ENCODE measurements around the gene SIMC1. TPM values are rescaled to one million over a fixed set of nuclear protein-coding genes. Genes with fewer than 3 reads are reported as not detected.
A peak's percentile ranks its signal among the peaks of the same experiment; 100 is the strongest.

SIMC1 gene
- total and polyA plus RNA-seq, 7 donors, result 6.8 to 26.0 (median 8.2) TPM

DNA sequence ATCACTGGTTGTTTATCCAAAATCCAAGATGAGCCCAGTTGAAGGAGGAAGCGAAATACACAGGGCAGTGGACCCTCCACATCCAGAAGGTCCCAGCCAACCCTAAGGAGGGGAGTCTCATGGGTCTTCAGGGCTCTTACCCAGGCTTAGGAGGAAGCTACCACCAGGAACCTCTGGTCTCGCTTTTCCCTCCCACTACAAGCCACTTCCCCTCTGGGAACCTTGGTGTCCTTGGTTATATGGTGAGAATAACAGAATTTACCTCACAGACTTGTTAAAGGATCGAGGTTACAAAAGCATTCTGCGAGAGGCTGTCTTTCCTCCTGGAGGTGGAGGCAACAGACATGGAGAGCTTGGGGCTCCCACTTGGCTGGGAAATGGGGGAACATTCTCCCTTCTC is 153.8 kb downstream of the SIMC1 start:
- no peak for TF ChIP-seq EP300 (IDR thresholded peaks at IDR 0.05)
- TF ChIP-seq, protein P1, sequence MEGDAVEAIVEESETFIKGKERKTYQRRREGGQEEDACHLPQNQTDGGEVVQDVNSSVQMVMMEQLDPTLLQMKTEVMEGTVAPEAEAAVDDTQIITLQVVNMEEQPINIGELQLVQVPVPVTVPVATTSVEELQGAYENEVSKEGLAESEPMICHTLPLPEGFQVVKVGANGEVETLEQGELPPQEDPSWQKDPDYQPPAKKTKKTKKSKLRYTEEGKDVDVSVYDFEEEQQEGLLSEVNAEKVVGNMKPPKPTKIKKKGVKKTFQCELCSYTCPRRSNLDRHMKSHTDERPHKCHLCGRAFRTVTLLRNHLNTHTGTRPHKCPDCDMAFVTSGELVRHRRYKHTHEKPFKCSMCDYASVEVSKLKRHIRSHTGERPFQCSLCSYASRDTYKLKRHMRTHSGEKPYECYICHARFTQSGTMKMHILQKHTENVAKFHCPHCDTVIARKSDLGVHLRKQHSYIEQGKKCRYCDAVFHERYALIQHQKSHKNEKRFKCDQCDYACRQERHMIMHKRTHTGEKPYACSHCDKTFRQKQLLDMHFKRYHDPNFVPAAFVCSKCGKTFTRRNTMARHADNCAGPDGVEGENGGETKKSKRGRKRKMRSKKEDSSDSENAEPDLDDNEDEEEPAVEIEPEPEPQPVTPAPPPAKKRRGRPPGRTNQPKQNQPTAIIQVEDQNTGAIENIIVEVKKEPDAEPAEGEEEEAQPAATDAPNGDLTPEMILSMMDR (IDR thresholded peaks at IDR 0.05), result no peak
- TF ChIP-seq POLR2A (IDR thresholded peaks at IDR 0.05), result no peak
- TF ChIP-seq POLR2AphosphoS5 (IDR thresholded peaks at IDR 0.05), result no peak
- DNase-seq, result no peak
- intact Hi-C loops (cut with DNase I), result no loop called here
- no peak overlapping the region for H3K4me3 ChIP-seq
- 87 to 92% methylated on average over 4 of the region's 4 CpGs for WGBS, 2 donors
- no peaks in the 10 kb centered on the region for H3K9me3 ChIP-seq
- H3K36me3 ChIP-seq, result peaks cover 5 to 53% (median 27%) of the 10 kb centered on the region in 4 donors
- no peaks in the 10 kb centered on the region for H3K27me3 ChIP-seq
- peaks cover 0 to 30% (median 23%) of the 10 kb centered on the region in 4 donors for H3K4me1 ChIP-seq
- no peak overlapping the region for H3K27ac ChIP-seq

DNA sequence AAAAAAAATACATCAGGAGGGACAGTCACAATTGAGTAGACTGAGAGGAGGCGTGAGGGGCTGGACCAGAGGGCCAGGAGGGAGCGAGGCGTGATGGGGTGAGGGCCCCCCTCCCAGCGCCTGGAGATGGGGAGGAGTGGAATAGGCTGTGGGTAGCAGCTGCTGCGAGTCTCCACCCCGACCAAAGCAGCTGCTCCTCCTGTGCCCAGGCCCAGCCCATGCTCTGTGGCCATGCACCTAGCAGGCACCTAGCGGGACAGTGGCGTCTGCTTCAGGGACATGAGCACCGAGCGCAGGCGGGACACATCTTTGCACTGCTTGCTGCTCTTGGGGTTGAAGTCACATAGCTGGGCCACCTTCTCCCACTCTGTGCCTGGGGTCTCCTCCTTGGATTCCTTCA is 154.3 kb downstream of the SIMC1 start:
- intact Hi-C loops (cut with DNase I), result no loop called here
- TF ChIP-seq, protein P1 (IDR thresholded peaks at IDR 0.05), result no peak
- TF ChIP-seq POLR2AphosphoS5 (IDR thresholded peaks at IDR 0.05), result no peak
- TF ChIP-seq EP300 (IDR thresholded peaks at IDR 0.05), result no peak
- no peak for TF ChIP-seq POLR2A (IDR thresholded peaks at IDR 0.05)
- peaks cover 5 to 59% (median 27%) of the 10 kb centered on the region in 4 donors for H3K36me3 ChIP-seq
- 86 to 90% methylated on average over 11 of the region's 11 CpGs for WGBS, 2 donors
- H3K27me3 ChIP-seq, result no peaks in the 10 kb centered on the region
- H3K27ac ChIP-seq, result no peak overlapping the region
- no peak overlapping the region for H3K4me3 ChIP-seq
- H3K4me1 ChIP-seq, result peaks cover 0 to 24% (median 18%) of the 10 kb centered on the region in 4 donors
- no peak for DNase-seq
- H3K9me3 ChIP-seq, result no peaks in the 10 kb centered on the region

DNA sequence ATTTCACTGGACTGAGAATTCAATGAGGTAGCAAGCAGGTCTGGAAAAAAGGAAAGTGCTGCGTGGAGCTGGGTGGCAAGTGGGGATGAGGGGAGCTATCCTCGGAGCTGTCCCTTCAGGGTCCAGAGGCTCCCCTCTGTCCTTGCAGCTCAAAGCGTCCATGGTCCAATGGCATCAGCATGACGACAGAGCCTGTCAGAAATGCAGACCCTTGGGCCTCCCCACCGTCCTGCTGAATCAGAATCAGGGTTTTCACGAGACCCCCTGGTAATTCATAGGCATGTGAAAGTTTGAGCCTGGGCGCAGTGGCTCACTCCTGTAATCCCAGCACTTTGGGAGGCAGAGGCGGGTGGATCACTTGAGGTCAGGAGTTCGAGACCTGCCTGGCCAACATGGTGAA is 155.9 kb downstream of the SIMC1 start:
- TF ChIP-seq EP300 (IDR thresholded peaks at IDR 0.05) (no peak), POLR2AphosphoS5 (IDR thresholded peaks at IDR 0.05) (no peak), POLR2A (IDR thresholded peaks at IDR 0.05) (no peak)
- TF ChIP-seq, protein P1 (IDR thresholded peaks at IDR 0.05), result no peak
- Histone ChIP-seq H3K27ac (no peak overlapping the region), H3K36me3 (peaks cover 5 to 70% (median 28%) of the 10 kb centered on the region in 4 donors), H3K4me1 (peaks cover 0 to 19% (median 11%) of the 10 kb centered on the region in 4 donors), H3K9me3 (no peaks in the 10 kb centered on the region), H3K27me3 (no peaks in the 10 kb centered on the region), H3K4me3 (no peak overlapping the region)
- no peak for DNase-seq
- WGBS, 2 donors, result 95 to 96% methylated on average over 9 of the region's 9 CpGs
- intact Hi-C loops (cut with DNase I), result no loop called here

DNA sequence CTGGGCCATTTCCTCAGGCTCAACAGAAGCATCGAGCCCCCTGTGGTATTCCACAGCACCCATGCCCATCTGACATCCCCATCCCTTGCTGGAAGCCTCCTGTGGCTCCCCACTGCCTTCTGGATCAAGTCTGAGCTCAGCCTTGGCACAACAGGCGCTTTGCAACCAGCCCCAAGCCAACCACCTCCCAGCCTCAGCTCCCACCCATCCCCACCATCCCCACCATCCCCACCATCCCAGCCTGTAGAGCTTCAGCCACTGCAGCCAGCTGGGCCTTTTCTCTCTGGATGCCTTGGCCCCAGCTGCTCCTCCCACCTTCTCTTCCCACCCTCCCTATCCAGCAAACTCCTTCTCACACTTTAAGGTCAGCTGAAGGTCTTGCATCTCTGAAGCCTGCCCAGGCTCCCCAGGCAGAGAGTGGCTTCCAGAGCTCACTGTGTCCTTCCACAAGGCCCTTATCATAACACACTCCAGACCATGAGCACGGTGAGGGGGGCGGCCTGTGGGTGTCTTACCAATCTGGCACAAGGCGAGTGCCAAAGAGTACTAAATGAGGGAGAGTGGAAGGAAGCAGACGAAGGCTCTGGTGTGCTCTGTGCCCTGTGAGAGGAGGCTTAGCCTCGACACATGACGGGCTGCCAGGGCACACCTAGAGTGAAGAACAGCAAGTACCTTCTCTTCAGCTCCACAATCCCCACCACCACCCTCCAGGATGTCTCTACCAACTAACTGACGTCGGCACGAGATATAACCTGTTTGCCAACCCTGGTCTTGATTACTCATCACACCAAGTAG is 156.9 kb downstream of the SIMC1 start:
- WGBS, 2 donors, result 89 to 91% methylated on average over 11 of the region's 11 CpGs
- Histone ChIP-seq H3K4me3 (no peak overlapping the region), H3K4me1 (peaks cover 0 to 11% (median 3%) of the 10 kb centered on the region in 4 donors), H3K27me3 (no peaks in the 10 kb centered on the region), H3K36me3 (peaks cover 5 to 73% (median 28%) of the 10 kb centered on the region in 4 donors), H3K9me3 (no peaks in the 10 kb centered on the region), H3K27ac (peak overlapping the region in 3 of 4 donors; percentile 11 to 48 (median 14))
- intact Hi-C loops (cut with DNase I), result no loop called here
- TF ChIP-seq POLR2AphosphoS5 (IDR thresholded peaks at IDR 0.05) (no peak), POLR2A (IDR thresholded peaks at IDR 0.05) (no peak), EP300 (IDR thresholded peaks at IDR 0.05) (no peak)
- TF ChIP-seq, protein P1 (IDR thresholded peaks at IDR 0.05), result no peak
- no peak for DNase-seq

Small RNAs within 50 kb of the gene (small RNA-seq; reads per million reads assigned to genes)
- 0.58 to 1.8 (median 1.7) reads per million in 3 donors for gene MIR1271

Other genes with a start within 250 kb of the SIMC1 start
- 100 to 1,000 TPM in 3 of 4 donors, 10 to 100 TPM in 1; 88.8 to 117 (median 108) TPM for gene KIAA1191, start 123.3 kb downstream of the SIMC1 start, total RNA-seq
- gene KIAA1191, start 123.3 kb downstream of the SIMC1 start, polyA plus RNA-seq, result 100 to 1,000 TPM in 1 of 3 donors, 10 to 100 TPM in 2; 41.0 to 112 (median 62.5) TPM
- 10 to 100 TPM in 2 of 4 donors, 1 to 10 TPM in 2; 5.6 to 16.9 (median 10.5) TPM for gene ARL10, start 127.1 kb downstream of the SIMC1 start, total RNA-seq
- 1 to 10 TPM in 1 of 3 donors, under 1 TPM in 2; 0.23 to 1.8 (median 0.60) TPM for gene ARL10, start 127.1 kb downstream of the SIMC1 start, polyA plus RNA-seq
- 10 to 100 TPM in 1 of 4 donors, 1 to 10 TPM in 3; 4.4 to 17.8 (median 9.6) TPM for gene NOP16, start 150.2 kb downstream of the SIMC1 start, total RNA-seq
- gene NOP16, start 150.2 kb downstream of the SIMC1 start, polyA plus RNA-seq, result 10 to 100 TPM; 21.3 to 50.7 (median 22.2) TPM
- 100 to 1,000 TPM; 201 to 249 (median 235) TPM for gene HIGD2A, start 150.3 kb downstream of the SIMC1 start, total RNA-seq
- gene HIGD2A, start 150.3 kb downstream of the SIMC1 start, polyA plus RNA-seq, result 100 to 1,000 TPM; 207 to 457 (median 354) TPM
- 100 to 1,000 TPM; 129 to 163 (median 156) TPM for gene CLTB, start 178.1 kb downstream of the SIMC1 start, total RNA-seq
- gene CLTB, start 178.1 kb downstream of the SIMC1 start, polyA plus RNA-seq, result 100 to 1,000 TPM; 274 to 403 (median 280) TPM
- gene FAF2, start 210.0 kb downstream of the SIMC1 start, total RNA-seq, result 10 to 100 TPM; 18.5 to 24.6 (median 19.1) TPM
- 10 to 100 TPM in 1 of 3 donors, 1 to 10 TPM in 2; 4.2 to 19.8 (median 4.4) TPM for gene FAF2, start 210.0 kb downstream of the SIMC1 start, polyA plus RNA-seq